Choroid plexus epithelial cell (primary cell): ENCODE results near the gene TSPAN7.

Source experiments
- DNase-seq: peaks from one replicate; pipeline ENCODE4 v3.0.0-alpha.2; 2010; ENCODE audit warnings: low read depth
- H3K4me3 ChIP-seq: 2 replicates; pipeline ENCODE4 v1.5.1; 2011; ENCODE audit warnings: low read depth, mild to moderate bottlenecking, control low read depth, low read length, moderate library complexity
- CTCF ChIP-seq: conservative IDR thresholded peaks from 2 replicates; pipeline ENCODE4 v1.5.1; 2011; ENCODE audit warnings: low read depth, mild to moderate bottlenecking, control low read depth, inconsistent platforms, low read length, moderate library complexity

Gene TSPAN7

GRCh38 chrX:38561126-38561868, at the start of gene TSPAN7:
TSPAN7 (plus strand) TSS chrX:38561542; CDS start chrX:38561547, 5 bp downstream.
- TF ChIP-seq CTCF = no peak
- DNase-seq = peak; percentile 64
- peak within 1 kb of the TSS; percentile 53 for H3K4me3 ChIP-seq

- no peak for DNase-seq
- H3K4me3 ChIP-seq = no peak overlapping the region
- TF ChIP-seq CTCF = no peak
Observed at GRCh38 chrX:38513112-38513742, 48.1 kb upstream of the TSPAN7 start.

GRCh38 chrX:38514016-38514854, 47.1 kb upstream of the TSPAN7 start:
- DNase-seq = no peak
- TF ChIP-seq CTCF = no peak
- no peak overlapping the region for H3K4me3 ChIP-seq

- H3K4me3 ChIP-seq = no peak overlapping the region
- no peak for DNase-seq
- TF ChIP-seq CTCF = no peak
Observed at GRCh38 chrX:38515291-38515690, 46.1 kb upstream of the TSPAN7 start.

GRCh38 chrX:38516196-38516774, 45.1 kb upstream of the TSPAN7 start:
- no peak for TF ChIP-seq CTCF
- DNase-seq = no peak
- no peak overlapping the region for H3K4me3 ChIP-seq

- no peak for DNase-seq
Observed at GRCh38 chrX:38519651-38520050, 41.7 kb upstream of the TSPAN7 start.

More at GRCh38 chrX:38519651-38520050, 41.7 kb upstream of the TSPAN7 start:
- no peak for TF ChIP-seq CTCF
- H3K4me3 ChIP-seq = no peak overlapping the region
